ENCODE measurements around the gene FHIT. TPM values are rescaled to one million over a fixed set of nuclear protein-coding genes. Genes with fewer than 3 reads are reported as not detected.

The FHIT gene
- total and polyA plus RNA-seq, 11 donors, result 4.2 to 26.8 (median 16.5) TPM

- Histone ChIP-seq H3K36me3 (no peaks in the 10 kb centered on the region), H3K4me1 (no peaks in the 10 kb centered on the region), H3K4me3 (no peak overlapping the region), H3K9me3 (no peaks in the 10 kb centered on the region), H3K27me3 (no peaks in the 10 kb centered on the region), H3K27ac (no peak overlapping the region)
- 33 to 46% (median 43%) methylated on average over 6 of the region's 6 CpGs for WGBS, 4 donors
- intact Hi-C loops (cut with DNase I), result no loop called here
- DNase-seq, result no peak
- ATAC-seq, result no peak
- TF ChIP-seq, protein P1, sequence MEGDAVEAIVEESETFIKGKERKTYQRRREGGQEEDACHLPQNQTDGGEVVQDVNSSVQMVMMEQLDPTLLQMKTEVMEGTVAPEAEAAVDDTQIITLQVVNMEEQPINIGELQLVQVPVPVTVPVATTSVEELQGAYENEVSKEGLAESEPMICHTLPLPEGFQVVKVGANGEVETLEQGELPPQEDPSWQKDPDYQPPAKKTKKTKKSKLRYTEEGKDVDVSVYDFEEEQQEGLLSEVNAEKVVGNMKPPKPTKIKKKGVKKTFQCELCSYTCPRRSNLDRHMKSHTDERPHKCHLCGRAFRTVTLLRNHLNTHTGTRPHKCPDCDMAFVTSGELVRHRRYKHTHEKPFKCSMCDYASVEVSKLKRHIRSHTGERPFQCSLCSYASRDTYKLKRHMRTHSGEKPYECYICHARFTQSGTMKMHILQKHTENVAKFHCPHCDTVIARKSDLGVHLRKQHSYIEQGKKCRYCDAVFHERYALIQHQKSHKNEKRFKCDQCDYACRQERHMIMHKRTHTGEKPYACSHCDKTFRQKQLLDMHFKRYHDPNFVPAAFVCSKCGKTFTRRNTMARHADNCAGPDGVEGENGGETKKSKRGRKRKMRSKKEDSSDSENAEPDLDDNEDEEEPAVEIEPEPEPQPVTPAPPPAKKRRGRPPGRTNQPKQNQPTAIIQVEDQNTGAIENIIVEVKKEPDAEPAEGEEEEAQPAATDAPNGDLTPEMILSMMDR (IDR thresholded peaks at IDR 0.05), result no peak
- no peak for TF ChIP-seq POLR2A (IDR thresholded peaks at IDR 0.05)
Measured at GRCh38 chr3:61090389-61091169, 160.7 kb downstream of the FHIT start.

- TF ChIP-seq, protein P1 (IDR thresholded peaks at IDR 0.05), result no peak
- TF ChIP-seq POLR2A (IDR thresholded peaks at IDR 0.05), result no peak
- Histone ChIP-seq H3K36me3 (no peaks in the 10 kb centered on the region), H3K4me1 (no peaks in the 10 kb centered on the region), H3K9me3 (peaks cover 0 to 14% (median 0%) of the 10 kb centered on the region in 12 donors), H3K27ac (no peak overlapping the region), H3K4me3 (no peak overlapping the region), H3K27me3 (no peaks in the 10 kb centered on the region)
- no peak for DNase-seq
- intact Hi-C loops (cut with DNase I), result no loop called here
- 91 to 94% (median 92%) methylated on average over 2 of the region's 2 CpGs for WGBS, 4 donors
- ATAC-seq, result no peak
Measured at GRCh38 chr3:61087465-61087864, 163.8 kb downstream of the FHIT start.

- WGBS, 4 donors, result 91 to 93% (median 92%) methylated on average over 3 of the region's 3 CpGs
- H3K9me3 ChIP-seq, result peaks cover 0 to 15% (median 0%) of the 10 kb centered on the region in 12 donors
- H3K27ac ChIP-seq, result no peak overlapping the region
- DNase-seq (no peak), ATAC-seq (no peak)
- no peaks in the 10 kb centered on the region for H3K27me3 ChIP-seq
- TF ChIP-seq, protein P1 (IDR thresholded peaks at IDR 0.05), result no peak
- TF ChIP-seq POLR2A (IDR thresholded peaks at IDR 0.05), result no peak
- H3K4me3 ChIP-seq, result no peak overlapping the region
- H3K4me1 ChIP-seq, result peaks cover 0 to 12% (median 3%) of the 10 kb centered on the region in 12 donors
- no peaks in the 10 kb centered on the region for H3K36me3 ChIP-seq
- intact Hi-C loops (cut with DNase I), result no loop called here
Measured at GRCh38 chr3:61081554-61081953, 169.7 kb downstream of the FHIT start.

GRCh38 chr3:61080737-61081445 is 170.4 kb downstream of the FHIT start:
- Histone ChIP-seq H3K27ac (no peak overlapping the region), H3K4me1 (peaks cover 0 to 12% (median 3%) of the 10 kb centered on the region in 12 donors), H3K9me3 (peaks cover 0 to 15% (median 0%) of the 10 kb centered on the region in 12 donors), H3K36me3 (no peaks in the 10 kb centered on the region), H3K27me3 (no peaks in the 10 kb centered on the region), H3K4me3 (no peak overlapping the region)
- 49 to 62% (median 59%) methylated on average over 5 of the region's 5 CpGs for WGBS, 4 donors
- no peak for DNase-seq
- ATAC-seq, result no peak
- intact Hi-C loops (cut with DNase I), result no loop called here
- no peak for TF ChIP-seq POLR2A (IDR thresholded peaks at IDR 0.05)
- TF ChIP-seq, protein P1 (IDR thresholded peaks at IDR 0.05), result no peak
